Measurements from ENCODE around the gene KLC3. TPM values are rescaled to one million over a fixed set of nuclear protein-coding genes. Genes with fewer than 3 reads are reported as not detected.

KLC3 gene
- total RNA-seq, 1 donor, result 0.72 TPM

DNA sequence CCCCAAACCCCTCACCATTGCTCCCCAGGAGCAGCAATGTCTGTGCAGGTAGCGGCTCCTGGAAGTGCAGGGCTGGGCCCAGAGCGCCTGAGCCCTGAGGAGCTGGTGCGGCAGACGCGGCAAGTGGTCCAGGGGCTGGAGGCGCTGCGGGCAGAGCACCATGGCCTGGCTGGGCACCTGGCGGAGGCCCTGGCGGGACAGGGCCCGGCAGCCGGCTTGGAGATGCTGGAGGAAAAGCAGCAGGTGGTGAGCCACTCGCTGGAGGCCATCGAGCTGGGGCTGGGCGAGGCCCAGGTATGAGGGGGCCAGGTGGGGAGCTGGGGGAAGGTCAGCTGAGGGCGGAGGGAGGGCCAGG lies 4.9 kb downstream of the KLC3 start:
- Histone ChIP-seq H3K79me2 (ENCODE audit: insufficient read depth, low read length) (no peaks in the 10 kb centered on the region), H3K27me3 (ENCODE audit: insufficient read depth, low read length) (peaks cover 11% of the 10 kb centered on the region), H3K4me1 (ENCODE audit: insufficient read depth, low read length) (no peaks in the 10 kb centered on the region), H3K4me2 (ENCODE audit: insufficient read depth, low read length) (no peak overlapping the region), H3K27ac (ENCODE audit: low read depth, low read length) (no peak overlapping the region), H4K20me1 (ENCODE audit: insufficient read depth, low read length) (peaks cover 6% of the 10 kb centered on the region), H3K4me3 (ENCODE audit: insufficient read depth, low read length) (no peak overlapping the region), H2AFZ (ENCODE audit: low read length) (no peak overlapping the region), H3K9me3 (ENCODE audit: low read depth, low read length) (no peaks in the 10 kb centered on the region), H3K36me3 (ENCODE audit: insufficient read depth, low read length) (no peaks in the 10 kb centered on the region)
- TF ChIP-seq, protein P1, sequence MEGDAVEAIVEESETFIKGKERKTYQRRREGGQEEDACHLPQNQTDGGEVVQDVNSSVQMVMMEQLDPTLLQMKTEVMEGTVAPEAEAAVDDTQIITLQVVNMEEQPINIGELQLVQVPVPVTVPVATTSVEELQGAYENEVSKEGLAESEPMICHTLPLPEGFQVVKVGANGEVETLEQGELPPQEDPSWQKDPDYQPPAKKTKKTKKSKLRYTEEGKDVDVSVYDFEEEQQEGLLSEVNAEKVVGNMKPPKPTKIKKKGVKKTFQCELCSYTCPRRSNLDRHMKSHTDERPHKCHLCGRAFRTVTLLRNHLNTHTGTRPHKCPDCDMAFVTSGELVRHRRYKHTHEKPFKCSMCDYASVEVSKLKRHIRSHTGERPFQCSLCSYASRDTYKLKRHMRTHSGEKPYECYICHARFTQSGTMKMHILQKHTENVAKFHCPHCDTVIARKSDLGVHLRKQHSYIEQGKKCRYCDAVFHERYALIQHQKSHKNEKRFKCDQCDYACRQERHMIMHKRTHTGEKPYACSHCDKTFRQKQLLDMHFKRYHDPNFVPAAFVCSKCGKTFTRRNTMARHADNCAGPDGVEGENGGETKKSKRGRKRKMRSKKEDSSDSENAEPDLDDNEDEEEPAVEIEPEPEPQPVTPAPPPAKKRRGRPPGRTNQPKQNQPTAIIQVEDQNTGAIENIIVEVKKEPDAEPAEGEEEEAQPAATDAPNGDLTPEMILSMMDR (IDR thresholded peaks at IDR 0.05; ENCODE audit: extremely low read depth, low read depth, low read length), result no peak
- peak; percentile 84 for DNase-seq (ENCODE audit: insufficient read length, low spot score, missing footprints)

DNA sequence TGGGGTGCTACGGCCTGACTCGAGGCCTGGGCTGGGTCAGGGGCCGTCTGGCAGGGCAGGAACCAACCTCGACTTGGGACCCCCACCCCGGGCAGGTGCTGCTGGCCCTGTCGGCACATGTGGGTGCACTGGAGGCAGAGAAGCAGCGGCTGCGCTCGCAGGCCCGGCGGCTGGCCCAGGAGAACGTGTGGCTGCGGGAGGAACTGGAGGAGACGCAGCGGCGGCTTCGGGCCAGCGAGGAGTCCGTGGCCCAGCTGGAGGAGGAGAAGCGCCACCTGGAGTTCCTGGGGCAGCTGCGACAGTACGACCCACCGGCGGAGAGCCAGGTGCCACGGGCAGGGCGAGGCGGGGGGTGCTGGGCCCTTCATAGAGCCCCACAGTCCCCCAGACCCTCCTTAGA lies 5.9 kb downstream of the KLC3 start:
- Histone ChIP-seq H3K4me2 (ENCODE audit: insufficient read depth, low read length) (no peak overlapping the region), H3K4me3 (ENCODE audit: insufficient read depth, low read length) (no peak overlapping the region), H3K36me3 (ENCODE audit: insufficient read depth, low read length) (peaks cover 8% of the 10 kb centered on the region), H3K9me3 (ENCODE audit: low read depth, low read length) (no peaks in the 10 kb centered on the region), H3K27ac (ENCODE audit: low read depth, low read length) (no peak overlapping the region), H3K4me1 (ENCODE audit: insufficient read depth, low read length) (no peaks in the 10 kb centered on the region), H2AFZ (ENCODE audit: low read length) (no peak overlapping the region), H3K79me2 (ENCODE audit: insufficient read depth, low read length) (no peaks in the 10 kb centered on the region), H4K20me1 (ENCODE audit: insufficient read depth, low read length) (peaks cover 8% of the 10 kb centered on the region), H3K27me3 (ENCODE audit: insufficient read depth, low read length) (peaks cover 5% of the 10 kb centered on the region)
- TF ChIP-seq, protein P1 (IDR thresholded peaks at IDR 0.05; ENCODE audit: extremely low read depth, low read depth, low read length), result no peak
- DNase-seq (ENCODE audit: insufficient read length, low spot score, missing footprints), result peak; percentile 94

DNA sequence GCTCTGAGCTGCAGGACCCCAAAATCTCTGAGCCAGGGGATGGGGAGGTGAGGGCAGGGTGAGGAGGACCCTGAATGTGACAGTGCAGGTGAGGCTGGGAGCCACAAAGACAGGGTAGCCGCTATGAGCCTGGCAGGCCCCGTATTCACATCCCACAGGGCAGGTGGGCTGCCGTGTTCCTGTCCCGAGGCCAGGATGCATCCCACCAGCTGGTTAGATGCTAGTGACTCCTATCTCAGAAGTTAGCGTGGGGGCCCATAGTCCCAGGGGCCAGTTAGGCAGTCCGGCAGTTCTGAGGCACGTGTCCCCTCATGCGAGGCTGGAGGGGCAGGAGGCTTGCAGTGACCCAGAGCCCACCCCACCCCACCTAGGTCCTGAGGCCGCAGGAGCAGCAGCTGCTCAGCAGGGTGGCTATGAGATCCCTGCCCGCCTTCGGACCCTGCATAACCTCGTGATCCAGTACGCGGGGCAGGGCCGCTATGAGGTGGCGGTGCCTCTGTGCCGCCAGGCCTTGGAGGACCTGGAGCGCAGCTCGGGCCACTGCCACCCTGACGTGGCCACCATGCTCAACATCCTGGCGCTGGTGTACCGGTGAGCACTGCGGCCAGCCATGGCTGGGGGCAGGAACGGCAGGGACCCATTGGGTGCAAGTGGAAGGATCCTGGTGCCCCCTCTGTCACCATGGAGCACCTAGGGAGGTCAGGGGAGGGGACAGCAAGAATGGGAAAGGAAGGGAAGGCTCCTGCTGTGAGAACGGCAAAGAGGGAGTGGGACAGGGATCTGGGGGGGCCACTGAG lies 7.2 kb downstream of the KLC3 start:
- Histone ChIP-seq H3K4me1 (ENCODE audit: insufficient read depth, low read length) (no peaks in the 10 kb centered on the region), H3K9me3 (ENCODE audit: low read depth, low read length) (no peaks in the 10 kb centered on the region), H3K4me2 (ENCODE audit: insufficient read depth, low read length) (no peak overlapping the region), H3K27ac (ENCODE audit: low read depth, low read length) (no peak overlapping the region), H3K4me3 (ENCODE audit: insufficient read depth, low read length) (no peak overlapping the region), H3K27me3 (ENCODE audit: insufficient read depth, low read length) (no peaks in the 10 kb centered on the region), H4K20me1 (ENCODE audit: insufficient read depth, low read length) (peaks cover 9% of the 10 kb centered on the region), H3K79me2 (ENCODE audit: insufficient read depth, low read length) (no peaks in the 10 kb centered on the region), H3K36me3 (ENCODE audit: insufficient read depth, low read length) (peaks cover 21% of the 10 kb centered on the region), H2AFZ (ENCODE audit: low read length) (no peak overlapping the region)
- DNase-seq (ENCODE audit: insufficient read length, low spot score, missing footprints), result peak; percentile 85
- TF ChIP-seq, protein P1 (IDR thresholded peaks at IDR 0.05; ENCODE audit: extremely low read depth, low read depth, low read length), result no peak

DNA sequence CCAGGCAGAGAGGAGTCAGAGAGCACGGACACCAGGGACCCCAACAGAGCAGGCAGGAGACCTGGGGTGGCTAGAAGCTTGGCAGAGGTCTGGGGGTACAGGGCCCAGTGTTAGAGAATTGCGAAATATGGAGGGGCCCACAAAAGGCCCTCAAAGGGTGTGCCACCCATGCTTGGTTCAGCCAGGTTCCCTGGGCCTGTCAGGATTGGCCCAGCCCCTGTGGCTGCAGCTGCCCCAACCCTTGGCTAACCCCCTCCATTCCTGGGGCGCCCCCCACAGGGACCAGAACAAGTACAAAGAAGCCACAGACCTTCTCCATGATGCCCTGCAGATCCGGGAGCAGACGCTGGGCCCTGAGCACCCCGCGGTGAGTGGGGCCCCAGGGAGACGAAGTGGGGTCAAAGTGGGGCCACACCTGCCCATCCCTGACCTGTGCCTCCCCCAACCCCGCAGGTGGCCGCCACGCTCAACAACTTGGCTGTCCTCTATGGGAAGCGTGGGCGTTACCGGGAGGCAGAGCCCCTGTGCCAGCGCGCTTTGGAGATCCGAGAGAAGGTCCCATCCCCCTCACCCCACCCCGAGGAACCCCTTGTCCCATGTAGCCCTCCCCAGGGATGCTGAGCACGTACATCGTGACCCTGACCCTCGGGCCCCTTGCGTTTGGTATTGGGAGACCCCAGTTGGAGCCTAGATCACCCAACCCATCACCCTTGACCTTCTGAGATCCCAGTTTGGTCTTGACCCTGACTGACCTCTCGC lies 8.0 kb downstream of the KLC3 start:
- TF ChIP-seq, protein P1 (IDR thresholded peaks at IDR 0.05; ENCODE audit: extremely low read depth, low read depth, low read length), result no peak
- H3K4me1 ChIP-seq (ENCODE audit: insufficient read depth, low read length), result no peaks in the 10 kb centered on the region
- no peaks in the 10 kb centered on the region for H3K79me2 ChIP-seq (ENCODE audit: insufficient read depth, low read length)
- H3K4me2 ChIP-seq (ENCODE audit: insufficient read depth, low read length), result no peak overlapping the region
- DNase-seq (ENCODE audit: insufficient read length, low spot score, missing footprints), result peak; percentile 79
- H3K27ac ChIP-seq (ENCODE audit: low read depth, low read length), result no peak overlapping the region
- H4K20me1 ChIP-seq (ENCODE audit: insufficient read depth, low read length), result peaks cover 9% of the 10 kb centered on the region
- H3K27me3 ChIP-seq (ENCODE audit: insufficient read depth, low read length), result no peaks in the 10 kb centered on the region
- H3K36me3 ChIP-seq (ENCODE audit: insufficient read depth, low read length), result peaks cover 28% of the 10 kb centered on the region
- H2AFZ ChIP-seq (ENCODE audit: low read length), result no peak overlapping the region
- no peaks in the 10 kb centered on the region for H3K9me3 ChIP-seq (ENCODE audit: low read depth, low read length)
- H3K4me3 ChIP-seq (ENCODE audit: insufficient read depth, low read length), result no peak overlapping the region
